ENCODE measurements around the gene ATE1. TPM values are rescaled to one million over a fixed set of nuclear protein-coding genes. Genes with fewer than 3 reads are reported as not detected.

The ATE1 gene
- total RNA-seq, 2 donors from 2014 or later = 31.0 to 62.0 TPM

- no peak overlapping the region for H3K4me3 ChIP-seq
- H3K4me1 ChIP-seq = peaks cover 0 to 18% of the 10 kb centered on the region in 2 donors
- no peaks in the 10 kb centered on the region for H3K36me3 ChIP-seq
- H3K9me3 ChIP-seq = no peaks in the 10 kb centered on the region
- DNase-seq (ENCODE audit: low spot score) = no peak
- H3K27me3 ChIP-seq = no peaks in the 10 kb centered on the region
- H3K27ac ChIP-seq = no peak overlapping the region
- no peak for TF ChIP-seq CTCF (IDR thresholded peaks at IDR 0.05)
These were observed 153.4 kb downstream of the ATE1 start for GRCh38 chr10:121774404-121774803.

- TF ChIP-seq CTCF (IDR thresholded peaks at IDR 0.05) = no peak
- Histone ChIP-seq H3K27ac (peak overlapping the region in 1 of 2 donors; percentile 17), H3K4me1 (peaks cover 0 to 18% of the 10 kb centered on the region in 2 donors), H3K27me3 (no peaks in the 10 kb centered on the region), H3K4me3 (no peak overlapping the region), H3K9me3 (no peaks in the 10 kb centered on the region), H3K36me3 (no peaks in the 10 kb centered on the region)
- DNase-seq (ENCODE audit: low spot score) = no peak
These were observed 154.9 kb downstream of the ATE1 start for GRCh38 chr10:121772884-121773283.

- no peak overlapping the region for H3K4me3 ChIP-seq
- H3K27me3 ChIP-seq = no peaks in the 10 kb centered on the region
- no peak for TF ChIP-seq CTCF (IDR thresholded peaks at IDR 0.05)
- H3K36me3 ChIP-seq = no peaks in the 10 kb centered on the region
- peaks cover 0 to 18% of the 10 kb centered on the region in 2 donors for H3K4me1 ChIP-seq
- no peaks in the 10 kb centered on the region for H3K9me3 ChIP-seq
- peak overlapping the region in 1 of 2 donors; percentile 17 for H3K27ac ChIP-seq
- DNase-seq (ENCODE audit: low spot score) = no peak
These were observed 155.4 kb downstream of the ATE1 start for GRCh38 chr10:121772406-121772805.

- no peaks in the 10 kb centered on the region for H3K9me3 ChIP-seq
- H3K27ac ChIP-seq = peak overlapping the region in 1 of 2 donors; percentile 17
- peaks cover 0 to 18% of the 10 kb centered on the region in 2 donors for H3K4me1 ChIP-seq
- no peak for TF ChIP-seq CTCF (IDR thresholded peaks at IDR 0.05)
- no peaks in the 10 kb centered on the region for H3K36me3 ChIP-seq
- H3K27me3 ChIP-seq = no peaks in the 10 kb centered on the region
- no peak overlapping the region for H3K4me3 ChIP-seq
- no peak for DNase-seq (ENCODE audit: low spot score)
These were observed 155.9 kb downstream of the ATE1 start for GRCh38 chr10:121771966-121772365.

- no peaks in the 10 kb centered on the region for H3K27me3 ChIP-seq
- no peak for DNase-seq (ENCODE audit: low spot score)
- peaks cover 0 to 4% of the 10 kb centered on the region in 2 donors for H3K4me1 ChIP-seq
- no peak overlapping the region for H3K27ac ChIP-seq
- H3K9me3 ChIP-seq = no peaks in the 10 kb centered on the region
- no peak for TF ChIP-seq CTCF (IDR thresholded peaks at IDR 0.05)
- no peaks in the 10 kb centered on the region for H3K36me3 ChIP-seq
- H3K4me3 ChIP-seq = no peak overlapping the region
These were observed 161.4 kb downstream of the ATE1 start for GRCh38 chr10:121766426-121766825.

GRCh38 chr10:121765204-121765603 lies 162.6 kb downstream of the ATE1 start:
- Histone ChIP-seq H3K4me3 (no peak overlapping the region), H3K27me3 (no peaks in the 10 kb centered on the region), H3K9me3 (peaks cover 0 to 8% of the 10 kb centered on the region in 2 donors), H3K36me3 (peaks cover 3% of the 10 kb centered on the region), H3K27ac (no peak overlapping the region), H3K4me1 (peaks cover 0 to 4% of the 10 kb centered on the region in 2 donors)
- no peak for TF ChIP-seq CTCF (IDR thresholded peaks at IDR 0.05)
- DNase-seq (ENCODE audit: low spot score) = no peak

Data from right atrium auricular region (tissue), 2 donors.